ENCODE data around the gene RGS14.
"Not testable (repeated sequence)": the region's sequence is repeated elsewhere in the genome, so short reads cannot be mapped to it uniquely, and the experiment has no call there.

RGS14 gene

DNA sequence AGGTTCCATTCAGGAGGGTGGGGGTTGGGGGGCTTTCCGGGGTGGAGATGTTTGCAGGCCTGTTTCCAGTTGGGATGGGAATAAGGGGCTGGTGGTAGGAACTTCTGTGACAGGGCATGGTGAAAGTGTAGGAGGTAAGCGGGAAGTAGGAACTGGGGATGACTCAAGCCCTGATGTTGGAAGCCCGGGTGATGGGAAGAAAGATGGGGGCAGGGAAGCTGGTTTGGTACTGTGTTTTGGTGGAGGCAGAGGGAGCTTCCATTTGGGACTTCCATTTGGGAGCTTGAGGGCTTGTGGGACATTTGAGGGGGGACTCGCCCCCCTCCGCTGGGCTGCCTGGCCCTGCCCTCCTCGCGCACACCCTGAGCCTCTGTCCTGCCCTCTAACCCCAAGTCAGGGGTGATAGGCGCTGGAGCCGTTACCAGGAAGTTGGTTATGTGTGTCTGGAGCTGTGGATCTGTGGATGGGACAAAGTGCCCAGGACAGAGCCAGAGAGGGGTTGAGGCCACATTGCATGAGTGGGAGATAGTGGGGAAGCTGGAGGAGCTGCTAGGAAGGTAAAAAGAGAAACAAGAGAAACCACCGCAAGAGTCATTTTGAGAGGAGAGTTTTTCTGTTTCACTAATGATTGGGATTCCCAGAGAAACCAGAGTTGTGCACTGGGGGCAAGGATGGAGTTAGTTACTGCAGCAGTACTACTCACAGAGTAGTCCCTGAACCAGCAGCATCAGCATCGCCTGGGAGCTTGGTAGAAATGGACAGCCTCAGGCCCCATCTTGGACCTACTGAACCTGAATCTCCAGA, 6.6 kb downstream of the RGS14 start:
- DNase-seq (ENCODE audit: low read depth, low spot score): no peak

DNA sequence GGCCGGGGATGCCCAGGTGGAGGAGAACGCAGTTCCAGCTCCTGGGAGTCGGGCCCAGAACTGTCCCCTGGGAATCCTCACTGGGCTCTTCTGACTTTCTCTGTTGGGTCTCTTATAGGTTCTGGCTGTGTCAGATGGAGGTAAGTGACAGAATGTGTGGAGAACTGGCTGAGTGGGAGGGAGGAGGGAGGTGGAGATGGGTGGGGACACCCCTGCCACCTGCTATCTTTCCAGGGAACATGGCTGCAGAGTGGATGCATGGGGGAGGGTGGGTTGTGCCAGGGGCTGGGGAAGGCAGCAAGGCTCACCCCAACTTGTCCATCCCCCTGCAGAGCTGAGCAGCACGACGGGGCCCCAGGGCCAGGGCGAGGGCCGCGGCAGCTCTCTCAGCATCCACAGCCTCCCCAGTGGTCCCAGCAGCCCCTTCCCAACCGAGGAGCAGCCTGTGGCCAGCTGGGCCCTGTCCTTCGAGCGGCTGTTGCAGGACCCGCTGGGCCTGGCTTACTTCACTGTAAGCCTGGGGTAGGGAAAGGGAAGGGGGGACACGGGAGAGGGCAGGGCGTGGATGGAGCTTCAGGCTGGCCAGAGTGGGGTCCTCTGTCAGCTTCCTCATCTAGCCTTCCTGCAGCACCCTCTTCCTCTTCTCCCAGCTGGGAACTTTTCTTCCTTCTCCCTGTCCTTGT, 8.3 kb downstream of the RGS14 start:
- no peak for DNase-seq (ENCODE audit: low read depth, low spot score)

DNA sequence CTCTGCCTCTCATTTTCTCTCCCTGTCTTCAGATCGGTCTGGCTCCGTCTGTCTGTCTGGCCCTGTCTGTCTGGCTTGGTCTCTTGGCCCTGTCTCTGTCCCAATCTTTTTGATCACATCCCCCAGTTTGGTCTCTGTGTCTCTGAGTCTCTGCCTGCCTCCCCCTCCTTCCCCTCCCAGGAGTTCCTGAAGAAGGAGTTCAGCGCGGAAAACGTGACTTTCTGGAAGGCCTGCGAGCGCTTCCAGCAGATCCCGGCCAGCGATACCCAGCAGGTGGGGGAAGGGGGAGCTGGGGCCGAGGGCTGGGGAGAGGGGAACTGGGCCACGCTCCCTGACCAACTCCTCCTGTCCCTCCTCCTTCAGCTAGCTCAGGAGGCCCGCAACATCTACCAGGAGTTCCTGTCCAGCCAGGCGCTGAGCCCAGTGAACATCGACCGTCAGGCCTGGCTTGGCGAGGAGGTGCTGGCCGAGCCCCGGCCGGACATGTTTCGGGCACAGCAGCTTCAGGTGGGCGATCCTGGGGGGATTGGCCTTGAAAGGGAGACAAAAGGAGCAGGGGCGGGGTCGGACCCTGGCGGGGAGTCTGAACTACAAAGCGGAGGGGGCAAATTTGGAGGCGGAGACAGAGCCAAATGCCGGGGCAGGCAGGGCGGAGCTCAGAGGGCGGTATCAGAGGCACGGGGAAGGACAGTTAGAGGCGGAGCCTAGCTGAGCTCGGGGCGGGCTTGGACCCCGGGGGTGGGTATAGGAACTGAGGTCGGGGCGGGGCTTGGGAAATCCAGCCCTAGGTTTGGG, 9.0 kb downstream of the RGS14 start:
- DNase-seq (ENCODE audit: low read depth, low spot score): no peak

DNA sequence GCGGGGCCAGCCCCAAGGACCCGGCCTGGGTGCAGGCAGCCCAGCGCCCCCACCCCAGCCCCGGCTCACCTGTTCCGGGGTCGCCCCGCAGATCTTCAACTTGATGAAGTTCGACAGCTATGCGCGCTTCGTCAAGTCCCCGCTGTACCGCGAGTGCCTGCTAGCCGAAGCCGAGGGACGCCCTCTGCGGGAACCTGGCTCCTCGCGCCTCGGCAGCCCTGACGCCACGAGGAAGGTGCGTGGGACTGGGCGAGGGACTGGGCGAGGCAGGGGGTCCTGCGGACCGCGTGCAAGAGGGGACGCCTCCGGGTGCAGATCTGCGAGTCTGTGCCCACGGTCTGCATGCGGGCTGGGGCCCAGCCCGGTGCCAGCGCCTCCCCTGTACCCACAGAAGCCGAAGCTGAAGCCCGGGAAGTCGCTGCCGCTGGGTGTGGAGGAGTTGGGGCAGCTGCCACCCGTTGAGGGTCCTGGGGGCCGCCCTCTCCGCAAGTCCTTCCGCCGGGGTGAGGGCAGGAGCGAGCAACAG, 9.7 kb downstream of the RGS14 start:
- no peak for DNase-seq (ENCODE audit: low read depth, low spot score)

DNA sequence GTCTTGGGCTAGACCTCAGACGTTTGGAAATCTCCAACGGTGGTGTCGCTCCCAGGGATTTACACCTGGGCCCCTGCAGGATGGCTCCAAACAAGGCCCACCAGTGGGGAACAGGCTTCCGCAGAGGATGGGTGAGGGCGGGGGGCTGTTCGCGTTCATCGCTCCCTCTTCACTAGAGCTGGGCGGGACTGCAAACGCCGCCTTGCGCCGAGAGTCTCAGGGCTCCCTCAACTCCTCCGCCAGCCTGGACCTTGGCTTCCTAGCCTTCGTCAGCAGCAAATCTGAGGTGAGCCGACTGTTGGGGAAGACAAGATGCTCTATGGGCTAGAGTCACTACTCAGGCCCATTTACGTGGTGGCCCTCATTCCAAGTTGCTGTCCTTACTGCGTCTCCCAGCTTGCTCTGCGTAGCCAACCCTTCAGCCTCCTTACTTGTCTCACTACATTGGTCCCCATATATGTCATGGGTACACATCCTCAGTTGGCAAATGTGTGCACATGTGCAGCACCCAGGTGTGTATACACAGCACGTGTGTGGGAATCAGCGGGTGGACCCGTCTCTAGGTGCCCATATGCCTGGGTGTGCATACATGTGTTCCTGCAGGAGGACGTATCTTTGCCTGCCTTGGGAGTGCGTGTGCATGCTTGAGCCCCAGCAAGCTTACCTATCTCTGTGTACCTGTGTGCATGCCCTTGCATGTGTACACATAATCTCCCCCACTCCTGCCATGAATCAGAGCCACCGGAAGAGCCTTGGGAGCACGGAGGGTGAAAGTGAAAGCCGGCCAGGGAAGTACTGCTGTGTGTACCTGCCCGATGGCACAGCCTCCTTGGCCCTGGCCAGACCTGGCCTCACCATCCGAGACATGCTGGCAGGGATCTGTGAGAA, 10.5 kb downstream of the RGS14 start:
- DNase-seq (ENCODE audit: low read depth, low spot score): no peak

DNA sequence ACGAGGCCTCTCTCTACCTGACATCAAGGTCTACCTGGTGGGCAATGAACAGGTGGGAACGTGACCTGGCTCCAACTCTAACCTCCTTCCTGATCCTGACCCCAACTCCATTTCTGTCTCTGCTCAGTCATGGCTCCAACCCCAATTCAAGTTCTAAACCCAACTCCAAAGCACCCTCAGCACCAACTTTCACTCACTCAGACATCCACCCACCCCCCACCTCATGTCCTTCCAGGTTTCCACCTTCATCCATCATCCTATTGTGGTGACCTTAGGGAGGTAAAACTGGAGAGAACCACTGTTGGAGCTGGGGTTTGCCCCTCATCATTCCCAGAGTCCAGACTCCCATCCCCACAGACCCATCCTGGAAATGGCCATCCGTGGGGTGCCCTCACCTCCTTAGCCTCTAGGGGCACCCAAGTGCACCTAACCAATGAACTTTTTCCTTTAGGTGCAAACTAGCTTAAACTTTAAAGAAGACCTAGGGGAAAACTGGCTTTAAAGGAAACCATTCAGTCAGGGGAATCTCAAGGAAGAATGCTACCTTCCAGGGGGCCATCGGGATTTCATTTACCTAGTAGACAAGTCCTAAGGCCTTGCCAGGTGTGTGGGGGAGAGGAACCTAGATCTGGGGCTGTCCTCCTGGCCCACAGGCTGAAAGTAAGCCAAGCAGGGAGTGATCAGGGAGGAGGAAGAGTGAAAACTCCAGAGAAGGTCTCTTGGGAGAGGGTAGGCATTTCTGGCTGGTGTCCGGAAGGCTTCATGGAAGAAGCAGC, 11.3 kb downstream of the RGS14 start:
- no peak for DNase-seq (ENCODE audit: low read depth, low spot score)

DNA sequence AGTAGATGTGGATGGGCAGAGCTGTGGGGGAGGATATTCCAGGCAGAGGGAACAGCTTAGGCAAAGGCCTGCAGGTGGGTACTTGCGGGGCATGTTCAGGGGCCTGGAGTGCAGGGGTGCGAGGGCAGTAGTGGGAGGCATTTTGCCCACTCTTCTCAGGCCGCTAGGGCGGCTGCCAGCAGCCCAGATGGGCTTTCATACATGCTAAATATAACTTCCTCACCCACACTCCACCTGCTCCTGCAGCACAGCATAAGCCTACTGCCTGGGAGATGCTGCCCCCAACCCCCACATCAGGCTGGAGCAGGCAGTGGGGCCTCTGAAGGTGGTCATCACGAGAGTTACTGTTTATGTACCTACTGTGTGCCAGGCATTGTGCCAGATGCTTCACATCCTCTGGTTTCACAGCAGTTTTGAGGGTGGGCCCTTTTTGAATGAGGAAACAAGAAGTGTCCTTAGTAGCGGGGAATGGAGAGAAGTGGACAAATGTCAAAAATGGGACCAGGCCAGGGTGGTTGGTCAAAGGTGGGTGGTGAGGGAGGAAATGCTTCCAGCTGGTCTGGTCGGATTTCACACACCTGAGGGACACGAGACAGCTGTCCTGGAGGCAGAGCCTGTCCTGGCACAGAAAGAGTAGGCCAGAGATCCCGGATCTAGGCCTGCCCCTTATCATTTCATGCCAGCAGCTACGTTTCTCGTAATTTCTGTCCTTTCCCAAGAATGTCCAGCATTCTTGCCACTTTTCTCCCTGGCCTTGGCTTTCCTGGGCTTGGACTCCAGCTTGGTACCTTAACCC, 12.1 kb downstream of the RGS14 start:
- no peak for DNase-seq (ENCODE audit: low read depth, low spot score)

DNA sequence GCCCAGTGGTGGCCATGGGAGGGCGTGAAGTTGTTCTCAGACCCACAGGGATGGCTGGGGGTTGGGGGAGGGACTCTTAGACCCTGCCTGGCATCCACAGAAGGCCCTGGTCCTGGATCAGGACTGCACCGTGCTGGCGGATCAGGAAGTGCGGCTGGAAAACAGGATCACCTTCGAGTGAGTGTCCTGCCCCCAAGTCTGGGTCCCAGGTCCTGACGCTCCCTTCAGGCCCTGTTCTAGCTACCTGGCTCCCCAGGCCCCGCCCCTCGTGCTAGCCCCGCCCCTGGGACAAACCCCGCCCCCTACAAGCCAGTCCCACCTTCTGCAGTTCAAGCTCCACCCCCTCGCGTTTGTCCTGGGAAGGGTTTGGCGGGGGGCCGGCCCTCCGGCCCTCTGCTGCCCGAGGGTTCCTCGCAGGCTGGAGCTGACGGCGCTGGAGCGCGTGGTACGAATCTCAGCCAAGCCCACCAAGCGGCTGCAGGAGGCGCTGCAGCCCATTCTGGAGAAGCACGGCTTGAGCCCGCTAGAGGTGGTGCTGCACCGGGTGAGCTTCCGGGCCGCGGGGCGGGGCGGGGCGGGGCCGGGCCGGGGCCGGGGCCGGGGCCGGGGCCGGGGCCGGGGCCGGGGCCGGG, 12.9 kb downstream of the RGS14 start:
- peak; percentile 57 for DNase-seq (ENCODE audit: low read depth, low spot score)

DNA sequence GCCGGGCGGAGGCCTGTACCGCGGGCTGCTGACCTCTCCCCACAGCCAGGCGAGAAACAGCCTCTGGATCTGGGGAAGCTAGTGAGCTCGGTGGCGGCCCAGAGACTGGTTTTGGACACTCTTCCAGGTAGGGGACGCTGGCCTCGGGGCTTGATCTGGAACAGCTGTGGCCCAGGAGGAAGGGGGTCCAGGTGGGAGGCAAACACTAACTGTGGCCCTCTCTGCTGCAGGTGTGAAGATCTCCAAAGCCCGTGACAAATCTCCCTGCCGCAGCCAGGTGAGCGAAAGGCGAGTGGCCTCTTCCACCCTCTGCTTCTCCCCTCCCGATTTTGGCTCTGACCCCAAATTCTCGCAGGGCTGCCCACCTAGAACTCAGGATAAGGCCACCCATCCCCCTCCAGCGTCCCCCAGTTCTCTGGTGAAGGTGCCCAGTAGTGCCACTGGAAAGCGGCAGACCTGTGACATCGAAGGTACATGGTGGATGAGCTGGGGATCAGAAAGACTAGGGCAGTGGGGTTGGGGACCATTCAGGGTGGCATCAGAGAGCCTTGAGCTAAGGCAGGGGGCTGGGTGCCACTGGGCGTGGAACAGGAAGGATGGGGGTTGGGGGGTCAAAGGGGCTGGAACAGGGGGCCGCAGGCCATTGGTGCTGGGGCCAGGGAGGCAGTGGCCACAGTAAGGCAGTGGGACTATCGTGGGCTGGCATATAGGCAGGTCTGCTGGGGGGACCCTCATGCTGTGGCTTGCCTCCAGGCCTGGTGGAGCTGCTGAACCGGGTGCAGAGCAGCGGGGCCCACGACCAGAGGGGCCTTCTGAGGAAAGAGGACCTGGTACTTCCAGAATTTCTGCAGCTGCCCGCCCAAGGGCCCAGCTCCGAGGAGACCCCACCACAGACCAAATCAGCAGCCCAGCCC, 13.7 kb downstream of the RGS14 start:
- no peak for DNase-seq (ENCODE audit: low read depth, low spot score)

DNA sequence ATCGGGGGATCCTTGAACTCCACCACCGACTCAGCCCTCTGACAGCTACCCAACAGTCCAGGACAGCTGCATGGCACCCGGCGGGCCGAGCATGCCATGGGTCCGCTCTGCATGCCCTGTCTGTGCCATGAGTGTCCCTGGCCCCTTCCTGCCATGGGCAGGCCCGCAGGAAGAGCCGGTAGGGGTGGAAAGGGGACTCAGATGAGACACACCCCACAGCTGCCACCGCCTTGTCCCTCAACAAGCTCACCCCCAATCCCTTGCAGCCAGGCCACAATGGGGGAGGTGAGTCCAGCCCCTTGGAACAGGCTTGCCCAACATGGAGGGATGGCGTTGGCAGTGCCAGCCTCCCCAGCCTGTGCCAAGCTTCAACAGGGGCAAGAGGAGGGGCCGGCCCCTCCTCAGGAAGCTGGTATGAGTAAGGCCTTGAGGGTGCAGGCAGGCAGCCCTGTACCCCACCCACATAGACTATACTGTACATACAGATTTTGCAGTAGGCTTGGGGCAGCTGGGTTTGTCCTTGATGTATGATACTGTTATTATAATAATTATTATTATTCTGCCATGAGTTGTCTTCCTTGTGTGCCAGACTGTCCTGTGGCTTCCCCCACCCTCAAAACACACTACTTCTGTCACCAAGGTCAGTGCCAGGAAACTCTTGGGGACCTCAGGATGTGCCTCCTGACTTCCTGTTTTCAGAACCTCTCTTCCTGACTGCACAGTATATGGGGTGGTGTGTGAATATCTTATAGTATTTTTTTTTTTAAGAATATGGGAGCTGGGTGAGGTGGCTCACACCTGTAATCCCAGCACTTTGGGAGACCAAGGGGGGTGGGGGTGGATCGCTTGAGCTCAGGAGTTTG, 14.5 kb downstream of the RGS14 start:
- DNase-seq (ENCODE audit: low read depth, low spot score): no peak

DNA sequence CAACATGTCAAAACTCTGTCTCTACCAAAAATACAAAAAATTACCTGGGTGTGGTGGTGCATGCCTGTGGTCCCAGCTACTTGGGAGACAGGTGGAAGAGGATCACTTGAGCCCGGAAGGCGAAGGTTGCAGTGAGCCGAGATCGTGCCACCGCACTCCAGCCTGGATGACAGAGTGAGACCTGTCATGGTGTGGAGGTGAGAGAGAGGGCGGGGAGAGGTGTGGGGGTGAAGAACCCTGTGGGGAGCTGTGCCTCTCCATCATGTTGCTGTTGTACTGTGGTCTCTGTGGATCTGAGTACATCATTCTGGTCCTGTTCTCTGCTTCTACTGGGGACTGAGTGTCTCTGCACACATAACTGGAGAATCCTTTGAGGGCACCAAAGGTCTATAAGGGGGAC, 15.2 kb downstream of the RGS14 start:
- DNase-seq (ENCODE audit: low read depth, low spot score): no peak

DNA sequence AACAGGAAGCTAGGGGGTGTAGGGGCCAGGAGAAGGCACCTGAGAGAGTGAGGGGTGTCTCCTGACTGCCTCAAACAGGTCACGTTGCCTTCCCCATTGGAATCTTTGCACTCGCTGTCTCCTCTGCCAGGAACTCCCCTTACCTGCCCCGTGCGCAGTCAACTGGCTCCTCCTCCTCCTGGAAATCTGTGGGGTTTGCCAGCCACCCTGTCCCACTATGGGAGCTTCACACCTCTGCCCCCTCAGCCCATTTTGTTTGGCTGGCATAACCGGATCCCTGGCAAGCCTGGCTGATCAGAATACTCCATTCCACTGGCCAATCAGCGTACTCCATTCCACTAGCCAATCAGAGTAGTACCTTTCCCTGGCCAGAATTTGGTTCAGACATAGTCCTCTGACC, 16.1 kb downstream of the RGS14 start:
- no peak for DNase-seq (ENCODE audit: low read depth, low spot score)

DNA sequence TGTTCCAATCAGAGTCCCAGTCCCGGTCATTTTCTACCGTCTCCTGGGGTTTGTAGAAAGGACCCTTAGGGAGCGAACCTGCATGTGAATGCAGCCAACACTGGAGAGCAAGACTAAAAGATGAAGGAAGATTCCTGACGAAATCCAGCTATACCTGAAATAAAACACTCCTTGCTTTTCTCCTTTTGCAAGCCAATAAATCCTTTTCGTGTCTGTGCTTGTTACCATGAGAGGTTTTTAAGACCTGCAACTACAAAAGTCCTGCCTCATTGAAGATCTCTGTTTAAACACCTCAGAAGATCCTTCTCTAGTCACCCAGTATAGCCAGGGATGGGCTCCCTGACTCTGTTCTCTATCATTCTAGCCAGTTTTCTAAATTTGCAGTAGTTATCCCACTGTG, 16.5 kb downstream of the RGS14 start:
- no peak for DNase-seq (ENCODE audit: low read depth, low spot score)

DNA sequence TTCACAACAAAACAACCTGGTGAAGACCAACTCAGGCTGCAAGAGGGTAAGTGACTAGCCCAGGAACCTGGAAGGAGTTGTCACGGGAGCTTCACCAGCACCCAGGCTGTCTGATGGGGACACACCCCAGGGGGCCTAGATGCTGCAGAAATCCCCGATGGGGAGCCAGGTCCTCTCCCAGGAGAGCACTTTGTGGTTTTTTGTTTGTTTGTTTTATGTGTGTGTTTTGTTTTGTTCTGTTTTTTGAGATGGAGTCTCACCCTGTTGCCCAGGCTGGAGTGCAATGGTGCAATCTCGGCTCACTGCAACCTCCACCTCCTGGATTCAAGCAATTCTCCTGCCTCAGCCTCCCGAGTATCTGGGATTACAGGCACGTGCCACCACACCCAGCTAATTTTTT, 17.8 kb downstream of the RGS14 start:
- not testable (repeated sequence) for DNase-seq (ENCODE audit: low read depth, low spot score)

DNA sequence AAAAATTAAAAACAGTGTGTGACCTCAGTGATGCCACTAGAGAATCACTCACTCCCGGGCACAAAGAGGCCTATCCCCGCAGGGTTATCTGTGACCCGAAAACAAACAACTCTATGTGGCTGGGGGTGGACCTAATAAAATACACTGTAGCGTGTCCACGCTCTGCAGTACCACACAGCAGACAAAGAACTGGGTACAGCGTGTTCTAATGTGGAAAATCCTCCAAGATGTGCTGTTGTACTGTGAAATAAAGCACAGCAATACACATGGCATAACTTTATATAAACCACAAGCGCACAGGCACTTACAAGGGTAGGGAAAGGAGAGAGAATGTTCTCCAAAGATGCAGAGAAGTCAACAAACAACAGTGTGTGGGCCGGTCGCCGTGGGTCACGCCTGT, 18.4 kb downstream of the RGS14 start:
- DNase-seq (ENCODE audit: low read depth, low spot score): no peak

DNA sequence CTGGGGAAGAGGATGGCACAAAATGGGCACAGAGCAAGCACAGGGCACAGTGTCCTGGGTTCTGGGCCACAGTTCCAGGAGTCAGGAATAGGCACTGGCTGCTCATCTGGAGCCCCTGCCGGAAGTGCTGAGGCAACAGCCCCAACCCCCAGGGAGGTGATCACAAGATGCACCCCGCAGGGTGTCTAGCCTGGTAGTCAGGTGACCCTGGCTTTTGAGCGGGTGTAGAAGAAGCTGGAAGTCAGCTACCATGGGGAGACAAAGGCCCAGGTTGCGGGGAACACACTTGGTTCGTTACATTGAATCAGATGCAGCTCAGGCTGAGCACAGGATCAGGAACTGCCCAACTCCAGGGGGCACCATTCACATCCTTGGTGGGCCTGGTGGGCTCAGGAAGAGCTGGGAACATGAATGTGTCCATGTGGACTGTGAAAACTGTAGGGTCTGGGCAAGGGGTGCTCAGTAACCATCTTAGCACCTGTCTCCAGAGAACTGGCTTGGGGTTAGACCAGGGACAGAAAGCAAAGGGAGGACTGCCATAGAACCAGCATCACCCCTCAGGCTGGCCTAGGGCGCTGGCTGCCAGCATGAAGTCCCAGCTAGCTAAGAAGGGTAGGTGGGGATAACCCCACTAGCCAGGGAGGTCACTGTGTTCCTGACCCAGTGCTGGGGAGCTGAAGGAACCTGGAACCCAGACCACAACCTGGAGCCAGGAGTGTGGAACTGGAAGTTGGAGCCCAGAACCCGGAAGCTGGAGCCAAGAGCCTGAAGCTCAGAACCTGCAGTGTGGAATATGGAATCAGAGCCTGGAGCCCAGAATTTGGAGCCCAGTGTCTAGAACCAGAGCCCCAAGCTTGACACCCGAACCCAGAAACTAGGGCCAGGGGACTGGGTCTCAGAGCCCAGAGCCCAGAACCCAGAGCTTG, 20.4 kb downstream of the RGS14 start:
- DNase-seq (ENCODE audit: low read depth, low spot score): no peak
